K562 (cell line): ENCODE data around the gene CAPN5. TPM values are rescaled to one million over a fixed set of nuclear protein-coding genes. Genes with fewer than 3 reads are reported as not detected.

Source experiments
- ATAC-seq: fragments of 200-7000 bp; cut with Tn5 transposase; 3 replicates; pipeline ENCODE4 v1.9.1; 2020; ENCODE audit warnings: moderate library complexity
- BruUV-seq: library from RNA; stranded (reverse); fragments of 400-500 nt; replicated peaks from 2 replicates; lab custom pipeline; 2021; lab: Mats Ljungman, UMichigan
- CTCF ChIA-PET: fragments of 300-600 bp; formaldehyde crosslinking; extraction: SDS; loops from one replicate; lab custom pipeline; 2021; ENCODE audit warnings: low intra/inter-chr PET ratio; lab: Yijun Ruan, JAX
- POLR2A ChIA-PET: fragments of 300-600, 350-650 bp; sonication (Branson Sonifier 250); formaldehyde crosslinking; extraction: SDS; loops from one replicate; lab custom pipeline; 2021; ENCODE audit warnings: antibody characterized with exemption, inconsistent platforms; lab: Yijun Ruan, JAX
- DNase-seq, 4 experiments: peaks; one replicate each; pipeline versions ENCODE4 v3.0.0 to v3.0.0-alpha.2; 2011 to 2018; ENCODE audit warnings: low spot score in 3 of 4, mixed read lengths in 3 of 4; ENCODE audit errors: extremely low read depth in 1 of 4
- FAIRE-seq: peaks from 2 replicates; lab custom pipeline; 2011; peaks lifted over from hg19 to GRCh38; lab: Jason Lieb, UNC
- H2AFZ ChIP-seq: 2 replicates; pipeline ENCODE4 v1.6.0; 2011; ENCODE audit warnings: low read depth, low read length, control low read depth, inconsistent platforms
- H3K27ac ChIP-seq: fragments of 200-600 bp; 3 replicates; pipeline ENCODE4 v1.8.0; 2011; ENCODE audit warnings: low read depth, mild to moderate bottlenecking, control low read depth, inconsistent platforms, low read length, moderate library complexity, mixed read lengths; ENCODE audit errors: extremely low read depth
- H3K27me3 ChIP-seq, 2 experiments: fragments of 300-600 bp in 1 of 2; 2 replicates in 1 of 2; 3 replicates in 1 of 2; pipeline versions ENCODE4 v1.6.0 to v1.8.0; 2011; ENCODE audit warnings: inconsistent platforms in 2 of 2, low read length in 2 of 2, mild to moderate bottlenecking in 1 of 2, mixed read lengths in 1 of 2, moderate library complexity in 1 of 2; ENCODE audit not compliant: control insufficient read depth in 2 of 2, insufficient read depth in 2 of 2
- H3K36me3 ChIP-seq: fragments of 300-600 bp; 3 replicates; pipeline ENCODE4 v1.8.0; 2011; ENCODE audit warnings: mild to moderate bottlenecking, low read length, inconsistent platforms; ENCODE audit not compliant: control insufficient read depth, insufficient read depth
- H3K4me1 ChIP-seq, 2 experiments: fragments of 200-600 bp in 1 of 2; replicated peaks in 1 of 2; 2 replicates in 1 of 2; 3 replicates in 1 of 2; pipeline versions ENCODE4 v1.5.1 to v1.8.0; 2011; ENCODE audit warnings: inconsistent platforms in 2 of 2, low read length in 2 of 2, mild to moderate bottlenecking in 1 of 2, mixed read lengths in 1 of 2, moderate library complexity in 1 of 2; ENCODE audit not compliant: control insufficient read depth in 2 of 2, insufficient read depth in 2 of 2
- H3K4me2 ChIP-seq: 2 replicates; pipeline ENCODE4 v1.6.1; 2011; ENCODE audit warnings: low read length, control low read depth, inconsistent platforms, mixed read lengths; ENCODE audit not compliant: insufficient read depth
- H3K4me3 ChIP-seq: fragments of 200-600 bp; sonication (generic), shearing (Covaris generic); 2 replicates; pipeline ENCODE4 v1.5.1; 2016; ENCODE audit warnings: control low read depth, inconsistent platforms
- H3K79me2 ChIP-seq: fragments of 200-600 bp; 3 replicates; pipeline ENCODE4 v1.8.0; 2011; ENCODE audit warnings: low read length, inconsistent platforms; ENCODE audit not compliant: control insufficient read depth, insufficient read depth
- H3K9ac ChIP-seq, 2 experiments: 2 replicates each; pipeline versions ENCODE4 v1.6.0 to v1.6.1; 2011; ENCODE audit warnings: low read depth in 2 of 2, low read length in 2 of 2, control low read depth in 1 of 2, inconsistent platforms in 1 of 2, mild to moderate bottlenecking in 1 of 2, mixed read lengths in 1 of 2; ENCODE audit not compliant: insufficient read depth in 1 of 2
- H3K9me1 ChIP-seq: one replicate; pipeline ENCODE4 v1.6.0; 2011; ENCODE audit warnings: inconsistent platforms, mild to moderate bottlenecking, low read length, moderate library complexity; ENCODE audit not compliant: control insufficient read depth, insufficient read depth
- H3K9me3 ChIP-seq: replicated peaks from 2 replicates; pipeline ENCODE4 v1.5.1; 2011; ENCODE audit warnings: low read depth, low read length, inconsistent platforms; ENCODE audit not compliant: control insufficient read depth, insufficient read depth
- H4K20me1 ChIP-seq: replicated peaks from 2 replicates; pipeline ENCODE4 v1.6.1; 2011; ENCODE audit warnings: low read length, inconsistent platforms, mixed read lengths; ENCODE audit not compliant: control insufficient read depth, insufficient read depth
- HNRNPUL1 ChIP-seq: fragments of 200-400 bp; formaldehyde crosslinking; IDR thresholded peaks from 2 replicates; pipeline ENCODE4 v1.6.1; 2017; ENCODE audit warnings: low read length
- WGBS: fragments of 100-300 bp; shearing (Covaris generic); methylation state at CpG from one replicate; pipeline ENCODE4 v1.1.6; 2016; ENCODE audit warnings: low coverage, mixed read lengths; ENCODE audit not compliant: insufficient coverage; ENCODE audit errors: missing lambda C conversion rate; 5-methylcytosine and 5-hydroxymethylcytosine counted together
- in situ Hi-C: fragments of 300-500 bp; cut with MboI; formaldehyde crosslinking; loops from 4 replicates; pipeline ENCODE4 v1.15.0; 2018; ENCODE audit warnings: inconsistent platforms, mixed read lengths
- intact Hi-C: fragments of 100-400 bp; cut with micrococcal nuclease; formaldehyde crosslinking; loops from 2 replicates; pipeline ENCODE4 v1.14.2; 2022
- polyA plus RNA-seq, 8 experiments: library from polyadenylated mRNA; depleted of rRNA in 4 of 8; stranded (reverse) in 5 of 8; unstranded in 3 of 8; fragments of >200 nt; fragmentation: Nextera tagmentation in 2 of 8; fragmentation: Illumina TruSeq in 1 of 8; extraction: Ambion mirVana in 2 of 8; extraction: Trizol in 1 of 8; gene quantifications; 2 replicates each; pipeline versions ENCODE4 v1.2.1 to v1.2.3, GENCODE V29; 2011 to 2014; ENCODE audit warnings: inconsistent platforms in 1 of 8, missing spikeins in 1 of 8
- total RNA-seq, 7 experiments: library from RNA; depleted of rRNA in 6 of 7; stranded (reverse); fragments of >200 nt in 6 of 7; fragmentation: Illumina TruSeq in 2 of 7; extraction: Trizol in 2 of 7; gene quantifications; 2 replicates each; pipeline versions ENCODE4 v1.2.1 to v1.2.3, GENCODE V29; 2011 to 2021; ENCODE audit warnings: low replicate concordance in 1 of 7
- TF ChIP-seq, protein P1 (sequence below): sonication (generic); formaldehyde crosslinking; IDR thresholded peaks from 2 replicates; pipeline ENCODE4 v1.8.0; 2023; ENCODE audit warnings: missing genetic modification reagents, mild to moderate bottlenecking, borderline replicate concordance

The CAPN5 gene
- total and polyA plus RNA-seq, 9 of the 15 experiments (the other 6 are each of a cell fraction or from before 2014, with no cell fraction given) = 0.04 to 0.44 (median 0.14) TPM; not detected in 2

- in situ Hi-C loops = no loop called here
- no peak overlapping the region for H3K4me3 ChIP-seq
- TF ChIP-seq, protein P1, sequence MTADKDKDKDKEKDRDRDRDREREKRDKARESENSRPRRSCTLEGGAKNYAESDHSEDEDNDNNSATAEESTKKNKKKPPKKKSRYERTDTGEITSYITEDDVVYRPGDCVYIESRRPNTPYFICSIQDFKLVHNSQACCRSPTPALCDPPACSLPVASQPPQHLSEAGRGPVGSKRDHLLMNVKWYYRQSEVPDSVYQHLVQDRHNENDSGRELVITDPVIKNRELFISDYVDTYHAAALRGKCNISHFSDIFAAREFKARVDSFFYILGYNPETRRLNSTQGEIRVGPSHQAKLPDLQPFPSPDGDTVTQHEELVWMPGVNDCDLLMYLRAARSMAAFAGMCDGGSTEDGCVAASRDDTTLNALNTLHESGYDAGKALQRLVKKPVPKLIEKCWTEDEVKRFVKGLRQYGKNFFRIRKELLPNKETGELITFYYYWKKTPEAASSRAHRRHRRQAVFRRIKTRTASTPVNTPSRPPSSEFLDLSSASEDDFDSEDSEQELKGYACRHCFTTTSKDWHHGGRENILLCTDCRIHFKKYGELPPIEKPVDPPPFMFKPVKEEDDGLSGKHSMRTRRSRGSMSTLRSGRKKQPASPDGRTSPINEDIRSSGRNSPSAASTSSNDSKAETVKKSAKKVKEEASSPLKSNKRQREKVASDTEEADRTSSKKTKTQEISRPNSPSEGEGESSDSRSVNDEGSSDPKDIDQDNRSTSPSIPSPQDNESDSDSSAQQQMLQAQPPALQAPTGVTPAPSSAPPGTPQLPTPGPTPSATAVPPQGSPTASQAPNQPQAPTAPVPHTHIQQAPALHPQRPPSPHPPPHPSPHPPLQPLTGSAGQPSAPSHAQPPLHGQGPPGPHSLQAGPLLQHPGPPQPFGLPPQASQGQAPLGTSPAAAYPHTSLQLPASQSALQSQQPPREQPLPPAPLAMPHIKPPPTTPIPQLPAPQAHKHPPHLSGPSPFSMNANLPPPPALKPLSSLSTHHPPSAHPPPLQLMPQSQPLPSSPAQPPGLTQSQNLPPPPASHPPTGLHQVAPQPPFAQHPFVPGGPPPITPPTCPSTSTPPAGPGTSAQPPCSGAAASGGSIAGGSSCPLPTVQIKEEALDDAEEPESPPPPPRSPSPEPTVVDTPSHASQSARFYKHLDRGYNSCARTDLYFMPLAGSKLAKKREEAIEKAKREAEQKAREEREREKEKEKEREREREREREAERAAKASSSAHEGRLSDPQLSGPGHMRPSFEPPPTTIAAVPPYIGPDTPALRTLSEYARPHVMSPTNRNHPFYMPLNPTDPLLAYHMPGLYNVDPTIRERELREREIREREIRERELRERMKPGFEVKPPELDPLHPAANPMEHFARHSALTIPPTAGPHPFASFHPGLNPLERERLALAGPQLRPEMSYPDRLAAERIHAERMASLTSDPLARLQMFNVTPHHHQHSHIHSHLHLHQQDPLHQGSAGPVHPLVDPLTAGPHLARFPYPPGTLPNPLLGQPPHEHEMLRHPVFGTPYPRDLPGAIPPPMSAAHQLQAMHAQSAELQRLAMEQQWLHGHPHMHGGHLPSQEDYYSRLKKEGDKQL (CRISPR knock-in tag) = no peak
- TF ChIP-seq HNRNPUL1 = no peak
- WGBS = 0% methylated on average over 1 of the region's 1 CpG
- H3K36me3 ChIP-seq = no peaks in the 10 kb centered on the region
- DNase-seq (no peak), FAIRE-seq (no peak), ATAC-seq (no peak)
- ChIA-PET POLR2A (no interaction called here), CTCF (no interaction called here)
- H3K9me3 ChIP-seq = no peaks in the 10 kb centered on the region
- H3K27ac ChIP-seq = no peak overlapping the region
- H3K9me1 ChIP-seq = no peaks in the 10 kb centered on the region
- no peak overlapping the region for H3K4me2 ChIP-seq
- H3K9ac ChIP-seq = no peak overlapping the region
- H3K27me3 ChIP-seq = peaks cover 20 to 70% of the 10 kb centered on the region in 2 experiments
- H4K20me1 ChIP-seq = peaks cover 7% of the 10 kb centered on the region; the same call in 1 of the 2 replicates
- H3K79me2 ChIP-seq = no peaks in the 10 kb centered on the region
- peaks cover 0 to 7% of the 10 kb centered on the region in 2 experiments; a peak in 3 of 5 replicates for H3K4me1 ChIP-seq
- BruUV-seq = no TSS peak
- H2AFZ ChIP-seq = no peak overlapping the region
- intact Hi-C loops = no loop called here
Observed at GRCh38 chr11:77147036-77147315, 80.2 kb downstream of the CAPN5 start.
